ENCODE measurements around the gene KAT14.
"Not testable (repeated sequence)": the region's sequence is repeated elsewhere in the genome, so short reads cannot be mapped to it uniquely, and the experiment has no call there.

KAT14 gene

GRCh38 chr20:18224968-18225568, 87.4 kb downstream of the KAT14 start:
- DNase-seq (ENCODE audit: low read depth, low spot score), result no peak

- no peak for DNase-seq (ENCODE audit: low read depth, low spot score)
Observed at GRCh38 chr20:18225632-18226031, 88.0 kb downstream of the KAT14 start.

GRCh38 chr20:18226741-18227140, 89.1 kb downstream of the KAT14 start:
- DNase-seq (ENCODE audit: low read depth, low spot score), result not testable (repeated sequence)

- no peak for DNase-seq (ENCODE audit: low read depth, low spot score)
Observed at GRCh38 chr20:18233408-18233943, 95.8 kb downstream of the KAT14 start.

All from activated CD4-positive, CD25-positive, alpha-beta regulatory T cell treated with anti-CD3 and anti-CD28 coated beads, Interleukin-2, amount 50 U/mL, for 16 hours (primary cell).